Measurements from ENCODE around the gene NADSYN1.
A peak's percentile ranks its signal among the peaks of the same experiment; 100 is the strongest.

The NADSYN1 gene

GRCh38 chr11:71433648-71434450, 19.2 kb upstream of the NADSYN1 start:
- no peak for DNase-seq

- DNase-seq = no peak
These were observed 18.4 kb upstream of the NADSYN1 start for GRCh38 chr11:71434576-71435130.

- no peak for DNase-seq
These were observed 17.6 kb upstream of the NADSYN1 start for GRCh38 chr11:71435278-71435951.

- no peak for DNase-seq
These were observed 16.1 kb upstream of the NADSYN1 start for GRCh38 chr11:71436861-71437260.

- no peak for DNase-seq
These were observed 15.6 kb upstream of the NADSYN1 start for GRCh38 chr11:71437399-71437798.

GRCh38 chr11:71437879-71438278, 15.1 kb upstream of the NADSYN1 start:
- no peak for DNase-seq

- no peak for DNase-seq
These were observed 14.4 kb upstream of the NADSYN1 start for GRCh38 chr11:71438650-71439049.

GRCh38 chr11:71440021-71440755, 12.8 kb upstream of the NADSYN1 start:
- no peak for DNase-seq

GRCh38 chr11:71441251-71441650, 11.8 kb upstream of the NADSYN1 start:
- no peak for DNase-seq

- no peak for DNase-seq
These were observed 10.9 kb upstream of the NADSYN1 start for GRCh38 chr11:71442123-71442522.

- no peak for DNase-seq
These were observed 10.1 kb upstream of the NADSYN1 start for GRCh38 chr11:71442880-71443279.

GRCh38 chr11:71443736-71444445, 9.1 kb upstream of the NADSYN1 start:
- no peak for DNase-seq

GRCh38 chr11:71444811-71445210, 8.2 kb upstream of the NADSYN1 start:
- DNase-seq = no peak

GRCh38 chr11:71446150-71446549, 6.9 kb upstream of the NADSYN1 start:
- DNase-seq = no peak

- no peak for DNase-seq
These were observed 5.9 kb upstream of the NADSYN1 start for GRCh38 chr11:71446942-71447688.

GRCh38 chr11:71447791-71448256, 5.2 kb upstream of the NADSYN1 start:
- peak; percentile 52 for DNase-seq

GRCh38 chr11:71448257-71449171, 4.5 kb upstream of the NADSYN1 start, which contains the start of gene DHCR7:
DHCR7 (minus strand) TSS chr11:71448393; CDS start chr11:71444952, 3,441 bp downstream.
- DNase-seq = peak; percentile 96

GRCh38 chr11:71449596-71449995, 3.4 kb upstream of the NADSYN1 start:
- DNase-seq = no peak

- no peak for DNase-seq
These were observed 2.5 kb upstream of the NADSYN1 start for GRCh38 chr11:71450507-71450906.

GRCh38 chr11:71450939-71451338, 2.1 kb upstream of the NADSYN1 start:
- no peak for DNase-seq

Measured in NCI-H1092 (cell line).